GM19025 (cell line): ENCODE data around the gene ERCC6.

Source experiments
- ATAC-seq: cut with Tn5 transposase; IDR thresholded peaks from one replicate; pipeline ENCODE4 v1.9.1; 2021; ENCODE audit warnings: mild to moderate bottlenecking, low read depth, moderate library complexity; ENCODE audit not compliant: unreplicated experiment

Gene ERCC6

GRCh38 chr10:49538381-49539319 is at the start of gene ERCC6:
Gene ERCC6 (minus strand): TSS chr10:49539121.
- ATAC-seq, result peak; percentile 80

- no peak for ATAC-seq
Observed at GRCh38 chr10:49587981-49588380, 49.1 kb upstream of the ERCC6 start.

GRCh38 chr10:49585387-49585786 is 46.5 kb upstream of the ERCC6 start:
- ATAC-seq, result no peak

- ATAC-seq, result no peak
Observed at GRCh38 chr10:49579621-49580020, 40.7 kb upstream of the ERCC6 start.

- ATAC-seq, result no peak
Observed at GRCh38 chr10:49578392-49578791, 39.5 kb upstream of the ERCC6 start.

- ATAC-seq, result no peak
Observed at GRCh38 chr10:49577182-49577925, 38.4 kb upstream of the ERCC6 start.

- no peak for ATAC-seq
Observed at GRCh38 chr10:49575489-49576072, 36.7 kb upstream of the ERCC6 start.

GRCh38 chr10:49572594-49573114 is 33.7 kb upstream of the ERCC6 start:
- no peak for ATAC-seq

GRCh38 chr10:49571388-49571787 is 32.5 kb upstream of the ERCC6 start:
- no peak for ATAC-seq

GRCh38 chr10:49569031-49569631 is 30.2 kb upstream of the ERCC6 start:
- ATAC-seq, result no peak

GRCh38 chr10:49568235-49568634 is 29.3 kb upstream of the ERCC6 start:
- ATAC-seq, result no peak

GRCh38 chr10:49567810-49568209 is 28.9 kb upstream of the ERCC6 start:
- ATAC-seq, result no peak

- ATAC-seq, result no peak
Observed at GRCh38 chr10:49564461-49565009, 25.6 kb upstream of the ERCC6 start.

GRCh38 chr10:49562893-49563292 is 24.0 kb upstream of the ERCC6 start:
- ATAC-seq, result no peak

- no peak for ATAC-seq
Observed at GRCh38 chr10:49560526-49560925, 21.6 kb upstream of the ERCC6 start.

- ATAC-seq, result no peak
Observed at GRCh38 chr10:49559476-49559875, 20.6 kb upstream of the ERCC6 start.

- no peak for ATAC-seq
Observed at GRCh38 chr10:49558190-49558589, 19.3 kb upstream of the ERCC6 start.

- ATAC-seq, result no peak
Observed at GRCh38 chr10:49557681-49558080, 18.8 kb upstream of the ERCC6 start.

- ATAC-seq, result no peak
Observed at GRCh38 chr10:49556723-49557122, 17.8 kb upstream of the ERCC6 start.

- ATAC-seq, result no peak
Observed at GRCh38 chr10:49552277-49552676, 13.4 kb upstream of the ERCC6 start.
